ENCODE data around the gene MYCBPAP.

GRCh38 chr17:50533720-50534148 lies 25.5 kb downstream of the MYCBPAP start:
- TF ChIP-seq CTCF (IDR thresholded peaks at IDR 0.05) (no peak), POLR2A (IDR thresholded peaks at IDR 0.05) (no peak)

Data from thyroid gland (tissue), 4 donors.